ENCODE data around the gene FAM98C. TPM values are rescaled to one million over a fixed set of nuclear protein-coding genes. Genes with fewer than 3 reads are reported as not detected.

FAM98C gene
- 9.3 TPM for polyA plus RNA-seq (2013, experiment 1 of 2)
- polyA plus RNA-seq (2013, experiment 2 of 2): 9.1 TPM

GRCh38 chr19:38402967-38403674 lies at the start of gene FAM98C:
Gene FAM98C, plus strand, starts transcription at chr19:38403093. Its CDS starts 61 bp downstream, at chr19:38403154.
- peak; percentile 96 for DNase-seq
- Histone ChIP-seq H4K91ac (ENCODE audit: low read length) (peak within 1 kb of the TSS; percentile 92), H3K27me3 (ENCODE audit: control insufficient read depth in 1 of 2, insufficient read depth in 1 of 2, low read length in 2 of 2) (no peaks in the 10 kb centered on the region), H2AFZ (ENCODE audit: low read depth, low read length) (peak within 1 kb of the TSS; percentile 99), H3K4me1 (ENCODE audit: control insufficient read depth, insufficient read depth, low read depth, low read length) (peaks cover 17% of the 10 kb centered on the region), H3K9me3 (ENCODE audit: control insufficient read depth, low read length) (no peaks in the 10 kb centered on the region), H3K4ac (ENCODE audit: low read depth in 1 of 2, low read length in 2 of 2) (peak within 1 kb of the TSS; percentile 62 to 85), H2BK5ac (ENCODE audit: low read depth, low read length, poor library complexity, severe bottlenecking) (no peak within 1 kb of the TSS), H2BK15ac (ENCODE audit: low read depth, poor library complexity, severe bottlenecking) (no peak within 1 kb of the TSS), H2BK12ac (ENCODE audit: low read length in 2 of 2) (peak within 1 kb of the TSS in 1 of 2 experiments; percentile 88), H4K8ac (ENCODE audit: low read length) (peak within 1 kb of the TSS; percentile 41), H3K36me3 (ENCODE audit: control insufficient read depth in 1 of 2, insufficient read depth in 2 of 2, low read depth in 1 of 2, low read length in 2 of 2) (peaks cover 17 to 20% of the 10 kb centered on the region in 2 experiments), H3K14ac (ENCODE audit: low read length in 2 of 2) (peak within 1 kb of the TSS; percentile 57 to 98), H3K27ac (ENCODE audit: low read length, poor library complexity, severe bottlenecking) (no peak within 1 kb of the TSS), H3K9ac (ENCODE audit: low read length) (peak within 1 kb of the TSS; percentile 89), H3K18ac (ENCODE audit: low read depth in 1 of 2, low read length in 2 of 2) (peak within 1 kb of the TSS; percentile 94 to 98), H3K23ac (ENCODE audit: low read length in 2 of 2) (peak within 1 kb of the TSS in 1 of 2 experiments; percentile 98), H3K4me2 (ENCODE audit: low read length, poor library complexity, severe bottlenecking) (peak within 1 kb of the TSS; percentile 95), H3K79me1 (replicated peaks; ENCODE audit: low read length, poor library complexity, severe bottlenecking) (peaks cover 14% of the 10 kb centered on the region), H2AK5ac (ENCODE audit: low read length, severe bottlenecking) (no peak within 1 kb of the TSS), H2BK120ac (ENCODE audit: low read depth, low read length) (peak within 1 kb of the TSS; percentile 92), H3K4me3 (ENCODE audit: insufficient read depth in 1 of 2, low read depth in 1 of 2, low read length in 2 of 2) (peak within 1 kb of the TSS; percentile 91)
- 2% methylated on average over 76 of the region's 82 CpGs for WGBS

GRCh38 chr19:38355728-38356725 lies 46.9 kb upstream of the FAM98C start:
- Histone ChIP-seq H4K8ac (ENCODE audit: low read length) (no peak overlapping the region), H2AFZ (ENCODE audit: low read depth, low read length) (no peak overlapping the region)
- 89% methylated on average over 15 of the region's 16 CpGs for WGBS

GRCh38 chr19:38358071-38358470 lies 44.8 kb upstream of the FAM98C start:
- H2BK15ac ChIP-seq (ENCODE audit: low read depth, poor library complexity, severe bottlenecking): no peak overlapping the region
- no peak overlapping the region for H3K27ac ChIP-seq (ENCODE audit: low read length, poor library complexity, severe bottlenecking)
- H3K36me3 ChIP-seq (ENCODE audit: control insufficient read depth in 1 of 2, insufficient read depth in 2 of 2, low read depth in 1 of 2, low read length in 2 of 2): no peaks in the 10 kb centered on the region
- H4K8ac ChIP-seq (ENCODE audit: low read length): no peak overlapping the region
- no peak overlapping the region for H2BK5ac ChIP-seq (ENCODE audit: low read depth, low read length, poor library complexity, severe bottlenecking)
- H2BK12ac ChIP-seq (ENCODE audit: low read length in 2 of 2): no peak overlapping the region
- H3K4me1 ChIP-seq (ENCODE audit: control insufficient read depth, insufficient read depth, low read depth, low read length): peaks cover 13% of the 10 kb centered on the region
- no peak overlapping the region for H3K14ac ChIP-seq (ENCODE audit: low read length in 2 of 2)
- no peak overlapping the region for H3K23ac ChIP-seq (ENCODE audit: low read length in 2 of 2)
- no peaks in the 10 kb centered on the region for H3K9me3 ChIP-seq (ENCODE audit: control insufficient read depth, low read length)
- no peaks in the 10 kb centered on the region for H3K79me1 ChIP-seq (replicated peaks; ENCODE audit: low read length, poor library complexity, severe bottlenecking)
- WGBS: 57% methylated on average over 4 of the region's 5 CpGs
- no peak for DNase-seq
- no peak overlapping the region for H3K18ac ChIP-seq (ENCODE audit: low read depth in 1 of 2, low read length in 2 of 2)
- H2AFZ ChIP-seq (ENCODE audit: low read depth, low read length): no peak overlapping the region
- H3K4me2 ChIP-seq (ENCODE audit: low read length, poor library complexity, severe bottlenecking): no peak overlapping the region
- H2AK5ac ChIP-seq (ENCODE audit: low read length, severe bottlenecking): no peak overlapping the region
- H3K9ac ChIP-seq (ENCODE audit: low read length): no peak overlapping the region
- H3K27me3 ChIP-seq (ENCODE audit: control insufficient read depth in 1 of 2, insufficient read depth in 1 of 2, low read length in 2 of 2): peaks cover 51 to 68% of the 10 kb centered on the region in 2 experiments
- no peak overlapping the region for H3K4ac ChIP-seq (ENCODE audit: low read depth in 1 of 2, low read length in 2 of 2)
- no peak overlapping the region for H4K91ac ChIP-seq (ENCODE audit: low read length)
- no peak overlapping the region for H3K4me3 ChIP-seq (ENCODE audit: insufficient read depth in 1 of 2, low read depth in 1 of 2, low read length in 2 of 2)
- no peak overlapping the region for H2BK120ac ChIP-seq (ENCODE audit: low read depth, low read length)

More at GRCh38 chr19:38355728-38356725, 46.9 kb upstream of the FAM98C start:
- Histone ChIP-seq H3K23ac (ENCODE audit: low read length in 2 of 2) (no peak overlapping the region), H2BK120ac (ENCODE audit: low read depth, low read length) (no peak overlapping the region), H3K79me1 (replicated peaks; ENCODE audit: low read length, poor library complexity, severe bottlenecking) (no peaks in the 10 kb centered on the region), H3K18ac (ENCODE audit: low read depth in 1 of 2, low read length in 2 of 2) (no peak overlapping the region), H3K4ac (ENCODE audit: low read depth in 1 of 2, low read length in 2 of 2) (no peak overlapping the region), H4K91ac (ENCODE audit: low read length) (no peak overlapping the region), H2AK5ac (ENCODE audit: low read length, severe bottlenecking) (no peak overlapping the region), H3K36me3 (ENCODE audit: control insufficient read depth in 1 of 2, insufficient read depth in 2 of 2, low read depth in 1 of 2, low read length in 2 of 2) (no peaks in the 10 kb centered on the region), H3K9ac (ENCODE audit: low read length) (no peak overlapping the region), H3K14ac (ENCODE audit: low read length in 2 of 2) (no peak overlapping the region), H2BK15ac (ENCODE audit: low read depth, poor library complexity, severe bottlenecking) (no peak overlapping the region), H2BK5ac (ENCODE audit: low read depth, low read length, poor library complexity, severe bottlenecking) (no peak overlapping the region), H3K4me1 (ENCODE audit: control insufficient read depth, insufficient read depth, low read depth, low read length) (peaks cover 2% of the 10 kb centered on the region), H2BK12ac (ENCODE audit: low read length in 2 of 2) (no peak overlapping the region), H3K4me3 (ENCODE audit: insufficient read depth in 1 of 2, low read depth in 1 of 2, low read length in 2 of 2) (no peak overlapping the region), H3K27ac (ENCODE audit: low read length, poor library complexity, severe bottlenecking) (no peak overlapping the region), H3K4me2 (ENCODE audit: low read length, poor library complexity, severe bottlenecking) (no peak overlapping the region), H3K9me3 (ENCODE audit: control insufficient read depth, low read length) (no peaks in the 10 kb centered on the region), H3K27me3 (ENCODE audit: control insufficient read depth in 1 of 2, insufficient read depth in 1 of 2, low read length in 2 of 2) (peaks cover 53 to 74% of the 10 kb centered on the region in 2 experiments)
- no peak for DNase-seq
